Activated CD4-positive, alpha-beta T cell treated with anti-CD3 and anti-CD28 coated beads for 48 hours (primary cell): ENCODE measurements around the gene MEIOSIN.
A peak's percentile ranks its signal among the peaks of the same experiment; 100 is the strongest.
"Not testable (repeated sequence)": the region's sequence is repeated elsewhere in the genome, so short reads cannot be mapped to it uniquely, and the experiment has no call there.

Experiments used
- DNase-seq: peaks from one replicate; pipeline ENCODE4 v3.0.0-alpha.2; 2020

The MEIOSIN gene

GRCh38 chr19:45782162-45782691 is 49.0 kb downstream of the MEIOSIN start, which contains the start of gene DMPK:
DMPK (minus strand) TSS chr19:45782490; CDS start chr19:45782352, 138 bp downstream.
- DNase-seq = no peak

GRCh38 chr19:45782820-45783785 is 49.9 kb downstream of the MEIOSIN start:
- DNase-seq = no peak

- no peak for DNase-seq
These were observed 50.9 kb downstream of the MEIOSIN start for GRCh38 chr19:45784096-45784495.

GRCh38 chr19:45785097-45785496 is 51.9 kb downstream of the MEIOSIN start:
- DNase-seq = no peak

- no peak for DNase-seq
These were observed 52.7 kb downstream of the MEIOSIN start for GRCh38 chr19:45785781-45786532.

- no peak for DNase-seq
These were observed 53.3 kb downstream of the MEIOSIN start for GRCh38 chr19:45786533-45786894.

- no peak for DNase-seq
These were observed 56.0 kb downstream of the MEIOSIN start for GRCh38 chr19:45789035-45789786.

- DNase-seq = peak; percentile 33
These were observed 57.7 kb downstream of the MEIOSIN start for GRCh38 chr19:45790942-45791341.

- peak; percentile 31 for DNase-seq
These were observed 58.7 kb downstream of the MEIOSIN start for GRCh38 chr19:45791744-45792469.

GRCh38 chr19:45792470-45793177 is 59.4 kb downstream of the MEIOSIN start, which contains the start of gene DMWD:
DMWD (minus strand) TSS chr19:45792845; CDS start chr19:45792756, 89 bp downstream.
- peak; percentile 100 for DNase-seq

GRCh38 chr19:45793178-45793564 is 59.9 kb downstream of the MEIOSIN start:
- DNase-seq = no peak

GRCh38 chr19:45793876-45794275 is 60.6 kb downstream of the MEIOSIN start:
- no peak for DNase-seq

- no peak for DNase-seq
These were observed 61.4 kb downstream of the MEIOSIN start for GRCh38 chr19:45794627-45795026.

- peak; percentile 65 for DNase-seq
These were observed 65.8 kb downstream of the MEIOSIN start for GRCh38 chr19:45798995-45799517.

- DNase-seq = not testable (repeated sequence)
These were observed 66.3 kb downstream of the MEIOSIN start for GRCh38 chr19:45799541-45799940.

- DNase-seq = no peak
These were observed 66.9 kb downstream of the MEIOSIN start for GRCh38 chr19:45800070-45800553.

- DNase-seq = no peak
These were observed 68.5 kb downstream of the MEIOSIN start for GRCh38 chr19:45801603-45802175.

- DNase-seq = no peak
These were observed 71.1 kb downstream of the MEIOSIN start for GRCh38 chr19:45804140-45804958.

- DNase-seq = no peak
These were observed 71.7 kb downstream of the MEIOSIN start for GRCh38 chr19:45804959-45805230.

- DNase-seq = no peak
These were observed 72.5 kb downstream of the MEIOSIN start for GRCh38 chr19:45805719-45806118.
